Measurements from ENCODE around the gene EPPIN.

The EPPIN gene

GRCh38 chr20:45538209-45538799 is 8.9 kb downstream of the EPPIN start:
- DNase-seq (ENCODE audit: low read depth in 3 of 3), result no peak

GRCh38 chr20:45527294-45527693 is 19.9 kb downstream of the EPPIN start:
- DNase-seq (ENCODE audit: low read depth in 3 of 3), result no peak

- DNase-seq (ENCODE audit: low read depth in 3 of 3), result no peak
These were observed 23.4 kb downstream of the EPPIN start for GRCh38 chr20:45523821-45524220.

- DNase-seq (ENCODE audit: low read depth in 3 of 3), result no peak
These were observed 28.9 kb downstream of the EPPIN start for GRCh38 chr20:45518282-45518681.

GRCh38 chr20:45515147-45515913 is 31.9 kb downstream of the EPPIN start, which contains the start of gene SPINT3:
Gene SPINT3, minus strand, starts transcription at chr20:45515622. Its CDS starts 14 bp downstream, at chr20:45515608.
- no peak for DNase-seq (ENCODE audit: low read depth in 3 of 3)

GRCh38 chr20:45510242-45510862 is 36.8 kb downstream of the EPPIN start:
- no peak for DNase-seq (ENCODE audit: low read depth in 3 of 3)

- no peak for DNase-seq (ENCODE audit: low read depth in 3 of 3)
These were observed 38.1 kb downstream of the EPPIN start for GRCh38 chr20:45509091-45509490.

- no peak for DNase-seq (ENCODE audit: low read depth in 3 of 3)
These were observed 38.9 kb downstream of the EPPIN start for GRCh38 chr20:45508068-45508886.

- no peak for DNase-seq (ENCODE audit: low read depth in 3 of 3)
These were observed 40.0 kb downstream of the EPPIN start for GRCh38 chr20:45507011-45507820.

GRCh38 chr20:45506398-45506797 is 40.8 kb downstream of the EPPIN start:
- no peak for DNase-seq (ENCODE audit: low read depth in 3 of 3)

GRCh38 chr20:45503403-45503802 is 43.8 kb downstream of the EPPIN start:
- no peak for DNase-seq (ENCODE audit: low read depth in 3 of 3)

GRCh38 chr20:45502561-45502960 is 44.6 kb downstream of the EPPIN start:
- no peak for DNase-seq (ENCODE audit: low read depth in 3 of 3)

- DNase-seq (ENCODE audit: low read depth in 3 of 3), result no peak
These were observed 45.6 kb downstream of the EPPIN start for GRCh38 chr20:45501600-45501999.

- DNase-seq (ENCODE audit: low read depth in 3 of 3), result no peak
These were observed 47.2 kb downstream of the EPPIN start for GRCh38 chr20:45500022-45500421.

GRCh38 chr20:45497971-45498494 is 49.2 kb downstream of the EPPIN start:
- DNase-seq (ENCODE audit: low read depth in 3 of 3), result no peak

- DNase-seq (ENCODE audit: low read depth in 3 of 3), result no peak
These were observed 51.0 kb downstream of the EPPIN start for GRCh38 chr20:45496166-45496565.

- no peak for DNase-seq (ENCODE audit: low read depth in 3 of 3)
These were observed 51.7 kb downstream of the EPPIN start for GRCh38 chr20:45495501-45495941.

Measured in stimulated activated CD4-positive, alpha-beta T cell treated with anti-CD3 and anti-CD28 coated beads, TNF-alpha, amount 100 ng/mL, for 48 hours (primary cell).